Measurements from ENCODE around the gene WEE2. TPM values are rescaled to one million over a fixed set of nuclear protein-coding genes. Genes with fewer than 3 reads are reported as not detected.

The WEE2 gene
- total RNA-seq, 1 experiment from 2014 or later, result not detected

DNA sequence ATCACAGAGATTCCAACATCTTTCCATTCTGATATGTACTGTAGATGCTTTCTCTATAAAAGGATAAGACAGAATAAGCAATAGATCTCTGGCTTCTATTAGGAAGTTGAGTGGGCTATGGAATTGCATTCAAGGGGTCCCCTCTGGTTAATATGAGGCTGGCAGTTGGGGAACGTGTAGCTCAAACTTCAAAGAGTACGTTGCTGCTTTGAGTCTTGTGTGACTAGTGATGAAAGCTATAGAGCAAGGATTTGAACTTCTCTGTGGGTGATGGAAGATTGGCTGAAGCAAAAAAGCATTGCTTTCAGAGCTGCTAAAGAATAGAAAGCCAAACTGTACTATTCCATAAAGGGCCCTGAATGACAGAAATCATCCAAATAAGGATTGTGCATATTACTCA, 6.4 kb downstream of the WEE2 start:
- Histone ChIP-seq H3K9me3 (ENCODE audit: control insufficient read depth in 1 of 2, insufficient read depth in 1 of 2, low read depth in 1 of 2, low read length in 2 of 2) (no peaks in the 10 kb centered on the region), H3K4me3 (replicated peaks in 1 of 2; ENCODE audit: low read depth in 1 of 2, low read length in 2 of 2) (no peak overlapping the region), H3K9me2 (ENCODE audit: insufficient read depth) (no peaks in the 10 kb centered on the region), H3K4me2 (ENCODE audit: low read length) (no peak overlapping the region), H2AFZ (ENCODE audit: low read depth, low read length, poor library complexity, severe bottlenecking) (no peak overlapping the region), H3K27me3 (ENCODE audit: insufficient read depth, low read length) (peaks cover 23% of the 10 kb centered on the region; the same call in 1 of the 2 replicates), H3K36me3 (ENCODE audit: control insufficient read depth in 1 of 2, insufficient read depth in 2 of 2, low read length in 2 of 2) (no peaks in the 10 kb centered on the region), H3K9ac (ENCODE audit: low read length) (no peak overlapping the region), H3K27ac (ENCODE audit: low read depth, low read length) (no peak overlapping the region), H3K79me2 (ENCODE audit: insufficient read depth, low read length) (no peaks in the 10 kb centered on the region), H4K20me1 (ENCODE audit: insufficient read depth) (no peaks in the 10 kb centered on the region), H3K4me1 (ENCODE audit: control insufficient read depth in 1 of 2, insufficient read depth in 2 of 2, low read length in 2 of 2) (no peaks in the 10 kb centered on the region)
- BruUV-seq (replicated peaks), result no TSS peak
- ChIA-PET RAD21 (ENCODE audit: low non-redundant PET in 1 of 2, low total read pairs in 2 of 2, uncharacterized antibody in 2 of 2, unreplicated experiment in 2 of 2) (no interaction called here), CTCF (interaction anchor here (1.4 kb wide), 1 partner anchor 23 kb away, joined by 4 read pairs; the partner anchor contains the start of gene SSBP1), POLR2A (no interaction called here)
- no peak for ATAC-seq
- intact Hi-C loops (cut with micrococcal nuclease), result no loop called here
- TF ChIP-seq EZH2phosphoT487 (IDR thresholded peaks at IDR 0.05; ENCODE audit: borderline replicate concordance) (no peak), SIN3A (IDR thresholded peaks at IDR 0.05; ENCODE audit: low read depth) (no peak), POLR2A (IDR thresholded peaks at IDR 0.05; ENCODE audit: borderline replicate concordance, extremely low read depth, insufficient read depth, insufficient read length) (no peak), RAD21 (IDR thresholded peaks at IDR 0.05; ENCODE audit: low read depth) (no peak), POLR2AphosphoS5 (IDR thresholded peaks at IDR 0.05; ENCODE audit: low read depth, low read length) (no peak), TCF7L2 (IDR thresholded peaks at IDR 0.05; ENCODE audit: borderline replicate concordance, extremely low read depth, insufficient read depth, insufficient read length) (no peak), ZFX (IDR thresholded peaks at IDR 0.05) (no peak), CBX3 (IDR thresholded peaks at IDR 0.05; ENCODE audit: low read depth) (no peak), SP1 (IDR thresholded peaks at IDR 0.05; ENCODE audit: low read depth) (no peak), ATF3 (IDR thresholded peaks at IDR 0.05) (no peak), EZH2 (IDR thresholded peaks at IDR 0.05) (no peak)
- DNase-seq (ENCODE audit: low read depth, low spot score), result no peak

- DNase-seq (ENCODE audit: low read depth, low spot score), result no peak
- Histone ChIP-seq H3K36me3 (ENCODE audit: control insufficient read depth in 1 of 2, insufficient read depth in 2 of 2, low read length in 2 of 2) (no peaks in the 10 kb centered on the region), H3K79me2 (ENCODE audit: insufficient read depth, low read length) (no peaks in the 10 kb centered on the region), H3K4me2 (ENCODE audit: low read length) (no peak overlapping the region), H3K9me3 (ENCODE audit: control insufficient read depth in 1 of 2, insufficient read depth in 1 of 2, low read depth in 1 of 2, low read length in 2 of 2) (no peaks in the 10 kb centered on the region), H3K4me3 (replicated peaks in 1 of 2; ENCODE audit: low read depth in 1 of 2, low read length in 2 of 2) (no peak overlapping the region), H3K27me3 (ENCODE audit: insufficient read depth, low read length) (peaks cover 23% of the 10 kb centered on the region; the same call in 1 of the 2 replicates), H3K9me2 (ENCODE audit: insufficient read depth) (no peaks in the 10 kb centered on the region), H2AFZ (ENCODE audit: low read depth, low read length, poor library complexity, severe bottlenecking) (no peak overlapping the region), H3K27ac (ENCODE audit: low read depth, low read length) (no peak overlapping the region), H4K20me1 (ENCODE audit: insufficient read depth) (no peaks in the 10 kb centered on the region), H3K4me1 (ENCODE audit: control insufficient read depth in 1 of 2, insufficient read depth in 2 of 2, low read length in 2 of 2) (no peaks in the 10 kb centered on the region), H3K9ac (ENCODE audit: low read length) (no peak overlapping the region)
- CTCF ChIA-PET, result interaction anchor here (1.4 kb wide), 1 partner anchor 23 kb away, joined by 4 read pairs; the partner anchor contains the start of gene SSBP1
- intact Hi-C loops (cut with micrococcal nuclease), result no loop called here
- POLR2A ChIA-PET, result no interaction called here
- TF ChIP-seq POLR2AphosphoS5 (IDR thresholded peaks at IDR 0.05; ENCODE audit: low read depth, low read length), result no peak
- RAD21 ChIA-PET (ENCODE audit: low non-redundant PET in 1 of 2, low total read pairs in 2 of 2, uncharacterized antibody in 2 of 2, unreplicated experiment in 2 of 2), result no interaction called here
- no peak for ATAC-seq
- no TSS peak for BruUV-seq (replicated peaks)
Observed at GRCh38 chr7:141715018-141715417, 6.9 kb downstream of the WEE2 start.
